HepG2 (cell line): Measurements from ENCODE around the gene TLCD5. TPM values are rescaled to one million over a fixed set of nuclear protein-coding genes. Genes with fewer than 3 reads are reported as not detected.

ENCODE experiments used
- ATAC-seq: fragments of 200-7000 bp; cut with Tn5 transposase; 3 replicates; pipeline ENCODE4 v1.9.1; 2020; ENCODE audit warnings: mild to moderate bottlenecking, moderate library complexity
- BruUV-seq: library from RNA; stranded (reverse); fragments of 400-500 nt; replicated peaks from 2 replicates; lab custom pipeline; 2021; lab: Mats Ljungman, UMichigan
- CTCF ChIA-PET: fragments of 300-600 bp; formaldehyde crosslinking; extraction: SDS; loops from one replicate; lab custom pipeline; 2021; ENCODE audit warnings: low total read pairs, inconsistent platforms, low intra/inter-chr PET ratio; lab: Yijun Ruan, JAX
- POLR2A ChIA-PET: fragments of 350-600 bp; sonication (Branson Sonifier 250); formaldehyde crosslinking; loops from one replicate; lab custom pipeline; 2020; ENCODE audit warnings: antibody characterized with exemption, inconsistent platforms; lab: Yijun Ruan, JAX
- DNase-seq: peaks from one replicate; pipeline ENCODE4 v3.0.0-alpha.2; 2015; ENCODE audit warnings: low spot score
- FAIRE-seq: peaks from 3 replicates; lab custom pipeline; 2011; peaks lifted over from hg19 to GRCh38; lab: Jason Lieb, UNC
- H2AFZ ChIP-seq: one replicate; pipeline ENCODE4 v1.6.1; 2011; ENCODE audit warnings: low read length, inconsistent platforms
- H3K27ac ChIP-seq: fragments of 300-600 bp; 3 replicates; pipeline ENCODE4 v1.8.0; 2011; ENCODE audit warnings: mixed run types, mild to moderate bottlenecking, mixed read lengths, low read length, inconsistent platforms; ENCODE audit not compliant: insufficient read depth; ENCODE audit errors: extremely low read length
- H3K27me3 ChIP-seq, 2 experiments: fragments of 200-600 bp in 1 of 2; 2 replicates in 1 of 2; 3 replicates in 1 of 2; pipeline versions ENCODE4 v1.6.0 to v1.8.0; 2011; ENCODE audit warnings: low read length in 2 of 2, mild to moderate bottlenecking in 2 of 2, moderate library complexity in 2 of 2, inconsistent platforms in 1 of 2; ENCODE audit not compliant: insufficient read depth in 2 of 2, control insufficient read depth in 1 of 2
- H3K36me3 ChIP-seq, 2 experiments: fragments of 200-600 bp in 1 of 2; replicated peaks in 1 of 2; 2 replicates in 1 of 2; 3 replicates in 1 of 2; pipeline versions ENCODE4 v1.5.1 to v1.8.0; 2011; ENCODE audit warnings: low read length in 2 of 2, inconsistent platforms in 1 of 2; ENCODE audit not compliant: insufficient read depth in 2 of 2, control insufficient read depth in 1 of 2
- H3K4me1 ChIP-seq: 2 replicates; pipeline ENCODE4 v1.5.1; 2012; ENCODE audit warnings: low read length, inconsistent platforms; ENCODE audit not compliant: insufficient read depth
- H3K4me2 ChIP-seq: 2 replicates; pipeline ENCODE4 v1.6.0; 2011; ENCODE audit warnings: low read depth, low read length, inconsistent platforms
- H3K4me3 ChIP-seq, 3 experiments: fragments of 200-600 bp in 1 of 3; sonication (generic), shearing (Covaris generic) in 1 of 3; replicated peaks in 1 of 3; 2 replicates each; pipeline ENCODE4 v1.5.1; 2011 to 2016; ENCODE audit warnings: low read length in 3 of 3, inconsistent platforms in 2 of 3, low read depth in 2 of 3, mild to moderate bottlenecking in 2 of 3, control low read depth in 1 of 3, mixed read lengths in 1 of 3; ENCODE audit not compliant: insufficient read depth in 1 of 3
- H3K79me2 ChIP-seq: one replicate; pipeline ENCODE4 v1.6.1; 2011; ENCODE audit warnings: low read length, inconsistent platforms; ENCODE audit not compliant: insufficient read depth
- H3K9ac ChIP-seq: 2 replicates; pipeline ENCODE4 v1.6.0; 2011; ENCODE audit warnings: mild to moderate bottlenecking, low read depth, low read length, inconsistent platforms; ENCODE audit not compliant: insufficient read depth
- H3K9me3 ChIP-seq: 2 replicates; pipeline ENCODE4 v1.5.1; 2012; ENCODE audit warnings: mild to moderate bottlenecking, low read length
- H4K20me1 ChIP-seq: 2 replicates; pipeline ENCODE4 v1.6.0; 2011; ENCODE audit warnings: inconsistent platforms, mild to moderate bottlenecking, low read length, moderate library complexity; ENCODE audit not compliant: insufficient read depth
- MATR3 ChIP-seq: sonication (generic); formaldehyde crosslinking; IDR thresholded peaks from 2 replicates; pipeline ENCODE4 v1.4.0; 2020; ENCODE audit warnings: missing genetic modification reagents
- SMC3 ChIP-seq: IDR thresholded peaks from 2 replicates; pipeline ENCODE4 v1.6.1; 2011; ENCODE audit warnings: low read length, improper control_type of control experiment
- SRSF9 ChIP-seq: fragments of 200-400 bp; formaldehyde crosslinking; IDR thresholded peaks from 2 replicates; pipeline ENCODE4 v1.6.1; 2018; ENCODE audit warnings: borderline replicate concordance, mild to moderate bottlenecking, low read depth, low read length; ENCODE audit not compliant: insufficient read depth, poor library complexity, severe bottlenecking
- ZNF253 ChIP-seq: sonication (generic); formaldehyde crosslinking; IDR thresholded peaks from 2 replicates; pipeline ENCODE4 v1.8.0; 2022; ENCODE audit warnings: mild to moderate bottlenecking, missing genetic modification reagents, borderline replicate concordance
- ZNF484 ChIP-seq: sonication (generic); formaldehyde crosslinking; IDR thresholded peaks from 2 replicates; pipeline ENCODE4 v1.5.1; 2020; ENCODE audit warnings: mild to moderate bottlenecking, low read depth, missing genetic modification reagents, borderline replicate concordance
- ZNF629 ChIP-seq: sonication (generic); formaldehyde crosslinking; conservative IDR thresholded peaks from 2 replicates; pipeline ENCODE4 v1.5.0; 2020; ENCODE audit warnings: missing genetic modification reagents
- ZNF773 ChIP-seq: sonication (generic); formaldehyde crosslinking; IDR thresholded peaks from 2 replicates; pipeline ENCODE4 v1.4.0; 2020; ENCODE audit warnings: missing genetic modification reagents, borderline replicate concordance
- WGBS: methylation state at CpG from one replicate; pipeline ENCODE4 v1.1.6; 2017; ENCODE audit warnings: low lambda C conversion rate; 5-methylcytosine and 5-hydroxymethylcytosine counted together
- in situ Hi-C: cut with HindIII; loops from 2 replicates; pipeline ENCODE4 v1.10.0; 2017; ENCODE audit warnings: low pct_unique_long_range_greater_than_20kb; ENCODE audit not compliant: extremely low pct_ligation_motif_present
- intact Hi-C: fragments of 100-400 bp; cut with micrococcal nuclease; formaldehyde crosslinking; loops from one replicate; pipeline ENCODE4 v1.10.0; 2022; ENCODE audit not compliant: unreplicated experiment
- polyA plus RNA-seq, 8 experiments: library from polyadenylated mRNA; depleted of rRNA in 3 of 8; stranded (reverse) in 7 of 8; unstranded in 1 of 8; fragments of >200 nt; fragmentation: Illumina TruSeq in 4 of 8; extraction: Trizol in 4 of 8; gene quantifications; 2 replicates each; pipeline versions ENCODE4 v1.2.1 to v1.2.3, GENCODE V29; 2011 to 2016; ENCODE audit warnings: low read depth in 4 of 8, missing spikeins in 1 of 8, mixed read lengths in 1 of 8; ENCODE audit not compliant: insufficient read depth in 1 of 8
- total RNA-seq, 5 experiments: library from RNA; depleted of rRNA; stranded (reverse); fragments of >200 nt; fragmentation: Illumina TruSeq; extraction: Trizol; gene quantifications; 2 replicates each; pipeline ENCODE4 v1.2.3, GENCODE V29; 2016; ENCODE audit warnings: low read depth in 1 of 5
- TF ChIP-seq, protein P1 (sequence below): sonication (generic); formaldehyde crosslinking; IDR thresholded peaks from 2 replicates; pipeline ENCODE4 v1.4.0; 2020; ENCODE audit warnings: mild to moderate bottlenecking, missing genetic modification reagents
- TF ChIP-seq, protein P2 (sequence below): sonication (generic); formaldehyde crosslinking; IDR thresholded peaks from 2 replicates; pipeline ENCODE4 v1.8.1; 2023; ENCODE audit warnings: missing genetic modification reagents, mild to moderate bottlenecking, borderline replicate concordance

The TLCD5 gene
- total and polyA plus RNA-seq, 2 of the 13 experiments (the other 11 are each of a cell fraction or from before 2014, with no cell fraction given) = 6.1 to 7.6 TPM

- TF ChIP-seq ZNF484 (CRISPR knock-in tag) (no peak), MATR3 (CRISPR knock-in tag) (no peak), ZNF773 (CRISPR knock-in tag) (no peak), SMC3 (no peak), SRSF9 (no peak), ZNF253 (CRISPR knock-in tag) (no peak)
- TF ChIP-seq, protein P1, sequence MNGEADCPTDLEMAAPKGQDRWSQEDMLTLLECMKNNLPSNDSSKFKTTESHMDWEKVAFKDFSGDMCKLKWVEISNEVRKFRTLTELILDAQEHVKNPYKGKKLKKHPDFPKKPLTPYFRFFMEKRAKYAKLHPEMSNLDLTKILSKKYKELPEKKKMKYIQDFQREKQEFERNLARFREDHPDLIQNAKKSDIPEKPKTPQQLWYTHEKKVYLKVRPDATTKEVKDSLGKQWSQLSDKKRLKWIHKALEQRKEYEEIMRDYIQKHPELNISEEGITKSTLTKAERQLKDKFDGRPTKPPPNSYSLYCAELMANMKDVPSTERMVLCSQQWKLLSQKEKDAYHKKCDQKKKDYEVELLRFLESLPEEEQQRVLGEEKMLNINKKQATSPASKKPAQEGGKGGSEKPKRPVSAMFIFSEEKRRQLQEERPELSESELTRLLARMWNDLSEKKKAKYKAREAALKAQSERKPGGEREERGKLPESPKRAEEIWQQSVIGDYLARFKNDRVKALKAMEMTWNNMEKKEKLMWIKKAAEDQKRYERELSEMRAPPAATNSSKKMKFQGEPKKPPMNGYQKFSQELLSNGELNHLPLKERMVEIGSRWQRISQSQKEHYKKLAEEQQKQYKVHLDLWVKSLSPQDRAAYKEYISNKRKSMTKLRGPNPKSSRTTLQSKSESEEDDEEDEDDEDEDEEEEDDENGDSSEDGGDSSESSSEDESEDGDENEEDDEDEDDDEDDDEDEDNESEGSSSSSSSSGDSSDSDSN (CRISPR knock-in tag) = no peak
These were observed 27.3 kb downstream of the TLCD5 start (continued) for GRCh38 chr11:120352405-120352804.

DNA sequence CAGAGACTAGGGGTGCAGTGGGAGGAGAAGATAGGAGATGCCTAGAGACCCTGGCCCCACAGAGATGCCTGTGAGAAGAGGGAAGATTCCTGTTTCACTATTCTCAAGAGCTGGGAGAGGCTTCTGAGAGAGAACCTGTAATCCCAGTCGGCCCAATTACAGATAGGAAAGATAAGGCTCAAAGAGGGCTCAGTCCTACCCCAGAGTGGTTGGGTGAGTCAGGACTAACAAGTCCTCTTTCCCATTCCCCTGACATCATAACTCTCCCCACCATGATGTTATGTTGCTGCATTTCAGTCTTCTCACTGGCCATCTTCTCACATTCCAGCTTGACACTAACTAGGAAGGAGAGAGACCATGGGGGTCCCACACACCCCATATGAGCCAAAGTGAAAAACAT, 29.0 kb downstream of the TLCD5 start:
- peaks cover 92% of the 10 kb centered on the region for H3K79me2 ChIP-seq
- H3K4me3 ChIP-seq = no peak overlapping the region
- peak overlapping the region; percentile 30; the same call in 1 of the 2 replicates for H3K4me2 ChIP-seq
- no peak for FAIRE-seq
- in situ Hi-C loops = no loop called here
- 0 out of 5 replicates have a peak, but pooled peaks cover 0 to 1% of the 10 kb centered on the region in 2 experiments for H3K36me3 ChIP-seq
- BruUV-seq = no TSS peak
- TF ChIP-seq, protein P2, sequence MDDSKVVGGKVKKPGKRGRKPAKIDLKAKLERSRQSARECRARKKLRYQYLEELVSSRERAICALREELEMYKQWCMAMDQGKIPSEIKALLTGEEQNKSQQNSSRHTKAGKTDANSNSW (CRISPR knock-in tag) = no peak
- peak; percentile 16; the same call in 1 of the 2 replicates for TF ChIP-seq ZNF629 (CRISPR knock-in tag)
- TF ChIP-seq, all 625 proteins: peak for 1
- ChIA-PET CTCF (no interaction called here), POLR2A (no interaction called here)
- Histone ChIP-seq H3K9ac (no peak overlapping the region), H2AFZ (no peak overlapping the region), H3K4me1 (peaks cover 48% of the 10 kb centered on the region), H3K27me3 (no peaks in the 10 kb centered on the region), H4K20me1 (peaks cover 24% of the 10 kb centered on the region; the same call in 1 of the 2 replicates), H3K27ac (peak overlapping the region; percentile 11), H3K9me3 (no peaks in the 10 kb centered on the region)
- intact Hi-C loops = no loop called here
- 25% methylated on average over 1 of the region's 1 CpG for WGBS
- DNase-seq (no peak), ATAC-seq (peak; percentile 43)
